Measurements from ENCODE around the gene ANO2.
A peak's percentile ranks its signal among the peaks of the same experiment; 100 is the strongest.

The ANO2 gene

GRCh38 chr12:5654019-5654418 lies 291.0 kb downstream of the ANO2 start:
- TF ChIP-seq SUZ12 (IDR thresholded peaks at IDR 0.05; ENCODE audit: extremely low read depth, insufficient read depth, insufficient read length) (no peak), YY1 (IDR thresholded peaks at IDR 0.05; ENCODE audit: insufficient read depth, insufficient read length) (no peak), ZNF274 (IDR thresholded peaks at IDR 0.05; ENCODE audit: low read depth, low read length) (no peak)
- H3K36me3 ChIP-seq (ENCODE audit: insufficient read depth, insufficient read length, low read length), result no peaks in the 10 kb centered on the region
- H3K27me3 ChIP-seq (ENCODE audit: insufficient read depth, insufficient read length), result no peaks in the 10 kb centered on the region
- no peaks in the 10 kb centered on the region for H3K9me3 ChIP-seq (ENCODE audit: insufficient read depth, low read length)
- no peak for DNase-seq (ENCODE audit: low read depth, low spot score)
- H3K4me3 ChIP-seq (ENCODE audit: insufficient read length, low read depth), result no peak overlapping the region
- H3K4me1 ChIP-seq (ENCODE audit: insufficient read depth, insufficient read length), result peaks cover 2% of the 10 kb centered on the region
- no peak overlapping the region for H3K9ac ChIP-seq (ENCODE audit: insufficient read length, low read depth)

DNA sequence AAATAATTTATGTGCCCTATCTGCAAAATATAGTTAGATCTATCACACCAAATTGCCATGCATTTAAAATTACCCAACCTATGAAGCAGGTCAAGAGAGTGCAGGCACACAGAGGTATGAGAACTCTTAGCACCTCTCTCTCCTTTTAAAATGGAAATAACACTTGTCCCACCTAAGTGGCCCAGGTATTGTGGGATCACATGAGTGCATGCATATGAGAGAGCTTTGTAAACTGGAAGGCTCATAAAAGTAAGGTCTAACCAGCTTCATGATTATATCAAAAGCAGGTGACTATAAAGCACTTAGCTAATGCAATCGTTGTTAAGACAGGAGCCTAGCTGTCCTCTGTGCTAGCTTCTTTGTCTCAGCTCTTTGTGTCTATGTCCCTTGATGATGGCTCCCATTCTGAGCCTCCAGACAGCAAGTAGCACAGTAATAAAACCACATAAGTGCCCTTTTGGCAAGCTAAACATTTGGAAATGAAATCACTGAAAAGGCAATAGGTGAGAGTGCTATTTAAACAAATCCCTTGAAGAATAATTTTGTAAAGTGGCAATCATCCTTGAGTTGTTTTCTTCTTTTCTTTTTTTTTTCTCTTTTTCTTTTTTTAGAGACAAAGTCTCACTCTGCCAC lies 294.1 kb downstream of the ANO2 start:
- TF ChIP-seq ZNF274 (IDR thresholded peaks at IDR 0.05; ENCODE audit: low read depth, low read length) (no peak), SUZ12 (IDR thresholded peaks at IDR 0.05; ENCODE audit: extremely low read depth, insufficient read depth, insufficient read length) (no peak), YY1 (IDR thresholded peaks at IDR 0.05; ENCODE audit: insufficient read depth, insufficient read length) (no peak)
- no peaks in the 10 kb centered on the region for H3K9me3 ChIP-seq (ENCODE audit: insufficient read depth, low read length)
- H3K27me3 ChIP-seq (ENCODE audit: insufficient read depth, insufficient read length), result no peaks in the 10 kb centered on the region
- H3K36me3 ChIP-seq (ENCODE audit: insufficient read depth, insufficient read length, low read length), result no peaks in the 10 kb centered on the region
- no peak overlapping the region for H3K4me3 ChIP-seq (ENCODE audit: insufficient read length, low read depth)
- H3K4me1 ChIP-seq (ENCODE audit: insufficient read depth, insufficient read length), result peaks cover 2% of the 10 kb centered on the region
- H3K9ac ChIP-seq (ENCODE audit: insufficient read length, low read depth), result no peak overlapping the region
- no peak for DNase-seq (ENCODE audit: low read depth, low spot score)

DNA sequence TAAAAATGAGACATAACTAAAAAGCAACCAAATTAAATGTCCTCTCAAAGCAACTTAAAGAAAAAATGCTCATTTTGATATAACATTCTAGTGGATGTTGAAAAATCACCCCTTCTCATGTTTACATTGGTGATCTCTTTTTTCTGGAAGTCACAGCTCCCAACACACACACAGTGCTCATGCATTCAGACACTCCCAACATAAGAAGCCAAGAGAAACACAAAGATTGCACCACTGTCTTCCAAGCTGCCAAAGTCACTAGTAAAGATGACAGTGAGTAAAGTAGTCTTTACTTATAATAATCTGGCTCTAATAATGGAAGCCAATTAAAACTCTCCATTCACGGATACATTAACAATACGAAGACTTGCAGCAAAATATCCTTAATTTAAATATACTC lies 294.8 kb downstream of the ANO2 start:
- peaks cover 2% of the 10 kb centered on the region for H3K4me1 ChIP-seq (ENCODE audit: insufficient read depth, insufficient read length)
- no peak overlapping the region for H3K4me3 ChIP-seq (ENCODE audit: insufficient read length, low read depth)
- H3K27me3 ChIP-seq (ENCODE audit: insufficient read depth, insufficient read length), result no peaks in the 10 kb centered on the region
- H3K9me3 ChIP-seq (ENCODE audit: insufficient read depth, low read length), result no peaks in the 10 kb centered on the region
- TF ChIP-seq YY1 (IDR thresholded peaks at IDR 0.05; ENCODE audit: insufficient read depth, insufficient read length) (no peak), ZNF274 (IDR thresholded peaks at IDR 0.05; ENCODE audit: low read depth, low read length) (no peak), SUZ12 (IDR thresholded peaks at IDR 0.05; ENCODE audit: extremely low read depth, insufficient read depth, insufficient read length) (no peak)
- no peak overlapping the region for H3K9ac ChIP-seq (ENCODE audit: insufficient read length, low read depth)
- no peaks in the 10 kb centered on the region for H3K36me3 ChIP-seq (ENCODE audit: insufficient read depth, insufficient read length, low read length)
- no peak for DNase-seq (ENCODE audit: low read depth, low spot score)

- H3K4me3 ChIP-seq (ENCODE audit: insufficient read length, low read depth), result no peak overlapping the region
- H3K4me1 ChIP-seq (ENCODE audit: insufficient read depth, insufficient read length), result peaks cover 2% of the 10 kb centered on the region
- H3K9ac ChIP-seq (ENCODE audit: insufficient read length, low read depth), result peak overlapping the region; percentile 23
- no peak for TF ChIP-seq YY1 (IDR thresholded peaks at IDR 0.05; ENCODE audit: insufficient read depth, insufficient read length)
- TF ChIP-seq ZNF274 (IDR thresholded peaks at IDR 0.05; ENCODE audit: low read depth, low read length), result no peak
- no peak for TF ChIP-seq SUZ12 (IDR thresholded peaks at IDR 0.05; ENCODE audit: extremely low read depth, insufficient read depth, insufficient read length)
- peak; percentile 90 for DNase-seq (ENCODE audit: low read depth, low spot score)
- no peaks in the 10 kb centered on the region for H3K9me3 ChIP-seq (ENCODE audit: insufficient read depth, low read length)
- H3K36me3 ChIP-seq (ENCODE audit: insufficient read depth, insufficient read length, low read length), result no peaks in the 10 kb centered on the region
- H3K27me3 ChIP-seq (ENCODE audit: insufficient read depth, insufficient read length), result no peaks in the 10 kb centered on the region
These were observed 296.2 kb downstream of the ANO2 start for GRCh38 chr12:5648692-5649359.

- DNase-seq (ENCODE audit: low read depth, low spot score), result no peak
- TF ChIP-seq SUZ12 (IDR thresholded peaks at IDR 0.05; ENCODE audit: extremely low read depth, insufficient read depth, insufficient read length), result no peak
- TF ChIP-seq ZNF274 (IDR thresholded peaks at IDR 0.05; ENCODE audit: low read depth, low read length), result no peak
- TF ChIP-seq YY1 (IDR thresholded peaks at IDR 0.05; ENCODE audit: insufficient read depth, insufficient read length), result no peak
These were observed 301.8 kb downstream of the ANO2 start for GRCh38 chr12:5643266-5643665.

DNA sequence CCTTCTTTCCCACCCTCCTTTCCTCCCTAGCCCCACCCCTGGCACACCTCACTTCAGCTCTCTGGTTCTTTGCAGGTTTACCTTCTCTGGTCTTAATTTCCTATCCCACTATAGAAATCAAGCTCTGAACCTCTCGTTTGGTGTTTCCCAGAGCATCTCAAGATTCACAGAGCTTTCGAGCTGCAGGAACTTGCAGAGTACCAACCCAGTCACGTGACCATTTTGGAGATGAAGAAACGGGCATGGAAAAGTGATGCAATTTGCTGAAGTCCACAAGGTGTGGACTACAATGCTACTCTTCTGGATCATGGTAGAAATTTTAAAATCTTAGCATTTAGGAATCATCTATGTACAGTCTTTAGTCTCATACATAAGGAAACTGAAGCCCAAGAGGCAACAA lies 307.4 kb downstream of the ANO2 start:
- Histone ChIP-seq H3K36me3 (ENCODE audit: insufficient read depth, insufficient read length, low read length) (no peaks in the 10 kb centered on the region), H3K9ac (ENCODE audit: insufficient read length, low read depth) (no peak overlapping the region), H3K9me3 (ENCODE audit: insufficient read depth, low read length) (no peaks in the 10 kb centered on the region), H3K27me3 (ENCODE audit: insufficient read depth, insufficient read length) (no peaks in the 10 kb centered on the region), H3K4me1 (ENCODE audit: insufficient read depth, insufficient read length) (no peaks in the 10 kb centered on the region), H3K4me3 (ENCODE audit: insufficient read length, low read depth) (no peak overlapping the region)
- no peak for TF ChIP-seq ZNF274 (IDR thresholded peaks at IDR 0.05; ENCODE audit: low read depth, low read length)
- TF ChIP-seq SUZ12 (IDR thresholded peaks at IDR 0.05; ENCODE audit: extremely low read depth, insufficient read depth, insufficient read length), result no peak
- TF ChIP-seq YY1 (IDR thresholded peaks at IDR 0.05; ENCODE audit: insufficient read depth, insufficient read length), result no peak
- no peak for DNase-seq (ENCODE audit: low read depth, low spot score)

More at GRCh38 chr12:5643266-5643665, 301.8 kb downstream of the ANO2 start:
- Histone ChIP-seq H3K9ac (ENCODE audit: insufficient read length, low read depth) (no peak overlapping the region), H3K36me3 (ENCODE audit: insufficient read depth, insufficient read length, low read length) (no peaks in the 10 kb centered on the region), H3K9me3 (ENCODE audit: insufficient read depth, low read length) (no peaks in the 10 kb centered on the region), H3K4me1 (ENCODE audit: insufficient read depth, insufficient read length) (no peaks in the 10 kb centered on the region), H3K4me3 (ENCODE audit: insufficient read length, low read depth) (no peak overlapping the region), H3K27me3 (ENCODE audit: insufficient read depth, insufficient read length) (no peaks in the 10 kb centered on the region)

- H3K27me3 ChIP-seq (ENCODE audit: insufficient read depth, insufficient read length), result no peaks in the 10 kb centered on the region
- no peak for DNase-seq (ENCODE audit: low read depth, low spot score)
- no peak overlapping the region for H3K9ac ChIP-seq (ENCODE audit: insufficient read length, low read depth)
- no peaks in the 10 kb centered on the region for H3K4me1 ChIP-seq (ENCODE audit: insufficient read depth, insufficient read length)
- H3K9me3 ChIP-seq (ENCODE audit: insufficient read depth, low read length), result no peaks in the 10 kb centered on the region
- H3K4me3 ChIP-seq (ENCODE audit: insufficient read length, low read depth), result no peak overlapping the region
- H3K36me3 ChIP-seq (ENCODE audit: insufficient read depth, insufficient read length, low read length), result no peaks in the 10 kb centered on the region
- TF ChIP-seq SUZ12 (IDR thresholded peaks at IDR 0.05; ENCODE audit: extremely low read depth, insufficient read depth, insufficient read length) (no peak), YY1 (IDR thresholded peaks at IDR 0.05; ENCODE audit: insufficient read depth, insufficient read length) (no peak), ZNF274 (IDR thresholded peaks at IDR 0.05; ENCODE audit: low read depth, low read length) (no peak)
These were observed 308.2 kb downstream of the ANO2 start for GRCh38 chr12:5636907-5637306.
